ENCODE data around the gene ADK.

Gene ADK

DNA sequence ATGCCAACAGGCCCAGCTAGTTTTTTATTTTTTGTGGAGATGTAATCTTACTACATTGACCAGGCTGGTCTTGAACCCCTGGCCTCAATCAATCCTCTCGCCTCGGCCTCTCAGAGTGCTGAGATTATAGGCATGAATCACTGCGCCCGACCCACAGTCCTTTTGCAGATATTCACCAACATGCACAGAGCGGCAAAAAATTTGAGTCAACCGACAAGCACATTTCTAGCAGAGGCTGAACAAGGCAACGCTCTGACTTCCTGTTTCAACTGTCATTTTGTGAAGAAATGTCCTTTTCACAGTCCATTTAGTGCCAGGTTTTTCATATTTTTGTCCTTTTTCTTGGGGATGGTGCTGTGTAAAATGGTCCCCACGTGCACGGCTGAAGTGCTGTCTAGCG is 604.3 kb downstream of the ADK start:
- no peak for DNase-seq

All from stimulated activated CD4-positive, alpha-beta T cell treated with anti-CD3 and anti-CD28 coated beads, Interleukin-2, amount 100 ng/mL, for 48 hours (primary cell).